HG03108 (cell line): ENCODE data around the gene NR2C2.
A peak's percentile ranks its signal among the peaks of the same experiment; 100 is the strongest.
"Not testable (repeated sequence)": the region's sequence is repeated elsewhere in the genome, so short reads cannot be mapped to it uniquely, and the experiment has no call there.

Source experiments
- ATAC-seq: cut with Tn5 transposase; IDR thresholded peaks from one replicate; pipeline ENCODE4 v1.9.1; 2021; ENCODE audit warnings: moderate library complexity; ENCODE audit not compliant: unreplicated experiment

Gene NR2C2

DNA sequence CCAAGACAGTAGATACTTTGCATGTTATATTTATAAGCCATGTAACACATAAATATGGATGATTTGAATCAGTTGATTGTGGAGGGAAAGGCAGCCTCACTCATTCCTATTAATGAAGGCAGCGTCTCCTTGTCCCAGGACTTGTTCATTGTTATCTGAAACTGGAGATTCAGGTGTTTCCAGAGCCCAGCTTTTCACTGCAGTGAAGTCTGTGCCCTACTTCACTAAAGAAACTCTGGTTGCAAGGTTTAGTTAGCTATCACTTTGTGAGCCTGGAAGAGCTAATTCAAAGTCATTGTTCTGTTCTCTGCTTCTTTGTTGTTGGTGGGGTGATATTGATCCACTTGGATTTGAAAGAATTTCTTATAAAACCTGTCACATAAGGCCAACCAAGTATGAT is 9.8 kb downstream of the NR2C2 start:
- ATAC-seq, result no peak

DNA sequence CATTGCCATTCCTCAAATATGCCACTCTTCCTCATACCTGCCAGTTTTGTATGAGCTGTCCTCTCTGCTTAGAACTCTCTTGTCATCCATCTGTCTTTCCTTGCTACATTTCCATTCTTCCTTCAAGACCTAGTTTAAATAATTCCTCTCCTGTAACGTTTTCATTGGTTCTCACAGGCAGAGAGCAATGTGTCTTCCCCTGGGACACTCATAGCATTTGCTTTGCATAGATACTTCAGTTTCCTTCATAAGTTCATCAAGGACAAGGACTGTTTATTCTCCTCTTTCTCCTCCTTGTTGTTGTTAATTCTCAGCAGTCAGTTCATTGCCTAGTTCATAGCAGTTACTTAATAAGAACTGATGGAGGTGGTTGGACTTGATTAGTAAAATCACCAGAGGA is 10.5 kb downstream of the NR2C2 start:
- ATAC-seq, result no peak

DNA sequence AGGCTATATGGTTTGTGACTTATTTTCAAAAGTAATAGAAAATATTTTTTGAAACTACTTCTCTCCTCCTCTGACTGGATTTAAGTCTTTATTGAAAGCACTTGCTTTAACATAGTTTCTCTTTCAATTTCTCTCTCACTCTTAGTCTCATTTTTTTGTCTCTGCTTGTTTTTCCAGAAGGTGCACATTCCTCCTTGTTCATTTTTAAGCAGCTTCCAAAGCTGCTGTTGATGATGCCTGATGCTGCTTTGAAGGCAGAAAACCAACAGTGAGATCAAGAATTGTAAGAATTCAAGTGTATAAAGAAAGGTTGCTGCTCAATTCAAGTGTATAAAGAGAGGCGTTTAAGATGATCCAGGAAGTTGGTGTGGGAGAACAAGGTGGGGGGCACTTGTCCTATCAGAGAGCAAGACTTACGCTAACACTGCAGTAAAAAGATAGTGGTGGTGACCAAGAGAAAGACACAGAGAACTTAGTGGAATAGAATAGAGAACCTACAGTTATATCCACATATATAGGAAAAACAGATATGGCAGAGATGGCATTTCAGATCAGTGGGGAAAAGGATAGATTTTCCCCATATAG is 12.1 kb downstream of the NR2C2 start:
- peak; percentile 48 for ATAC-seq

DNA sequence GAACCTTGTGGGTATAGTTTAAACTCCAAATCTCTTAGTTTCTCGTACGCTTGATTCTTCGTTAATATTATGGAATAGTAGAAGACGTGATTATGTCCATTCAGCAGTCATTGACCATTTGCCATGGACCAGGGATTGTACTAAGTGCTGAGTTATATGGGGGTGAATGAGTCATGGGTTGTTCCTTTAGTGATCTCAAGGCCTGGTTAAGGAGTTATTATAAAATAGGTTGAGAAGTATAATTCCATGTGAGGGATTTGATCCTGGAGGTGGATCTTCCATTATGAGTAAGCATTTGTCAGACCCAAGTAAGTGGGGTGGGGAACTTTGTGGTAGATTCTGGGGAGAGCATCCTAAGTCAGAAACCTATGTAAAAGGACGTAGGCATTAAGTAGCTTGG is 15.4 kb downstream of the NR2C2 start:
- no peak for ATAC-seq

DNA sequence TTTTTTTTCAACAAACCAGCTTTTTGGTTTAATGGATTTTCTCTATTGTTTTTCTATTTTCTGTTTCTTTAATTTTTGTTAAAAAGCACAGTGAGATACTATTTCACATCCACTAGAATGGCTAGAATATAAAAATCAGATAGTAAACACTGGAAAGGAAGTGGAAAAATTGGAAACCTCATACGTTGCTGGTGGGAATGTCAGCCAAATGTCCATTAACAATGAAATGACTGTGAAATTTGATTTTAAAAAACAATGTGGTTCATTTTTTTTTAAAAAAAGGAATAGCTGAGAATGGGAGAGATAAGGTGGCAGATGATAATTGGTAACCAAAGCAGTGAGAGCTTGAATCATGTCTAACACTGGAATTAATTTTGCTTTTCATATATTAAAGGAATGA is 19.9 kb downstream of the NR2C2 start:
- ATAC-seq, result no peak

DNA sequence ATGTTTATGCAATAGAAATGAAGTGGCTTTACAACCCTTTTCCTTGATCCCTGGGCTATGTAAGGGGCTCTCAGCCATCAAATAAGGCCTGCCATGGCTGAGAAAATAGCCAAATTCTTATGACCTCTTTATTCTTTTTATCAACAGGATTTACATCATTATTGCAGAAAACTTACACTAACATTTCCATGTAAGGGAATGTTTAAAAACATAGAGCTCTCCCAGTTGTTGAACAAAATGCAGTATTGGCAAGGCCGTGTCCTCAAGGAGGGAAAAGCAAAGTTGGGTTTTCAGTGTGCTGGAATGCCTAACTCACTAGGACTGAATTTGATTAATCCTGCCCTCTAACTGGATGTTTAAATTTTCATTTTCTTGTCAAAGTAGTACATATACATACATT is 22.3 kb downstream of the NR2C2 start:
- no peak for ATAC-seq

DNA sequence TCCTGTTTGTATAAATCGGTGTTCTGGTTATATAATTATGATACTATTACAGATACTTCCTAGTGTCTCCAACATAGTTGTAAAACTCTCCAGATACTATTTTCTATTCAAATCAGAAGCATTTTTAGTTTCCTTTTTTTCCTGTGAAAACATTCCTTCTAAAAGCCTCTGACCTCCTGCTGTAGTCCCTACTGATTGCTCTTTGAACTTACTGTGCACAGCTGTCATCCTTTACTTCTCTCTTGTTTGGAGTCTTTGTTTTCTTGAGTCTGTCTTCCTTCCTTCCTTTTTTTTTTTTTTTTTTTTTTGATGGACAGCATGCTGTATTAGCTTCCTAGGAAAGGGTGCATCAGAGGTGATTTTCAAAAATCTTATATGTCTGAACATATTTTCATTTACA is 28.9 kb downstream of the NR2C2 start:
- ATAC-seq, result no peak

DNA sequence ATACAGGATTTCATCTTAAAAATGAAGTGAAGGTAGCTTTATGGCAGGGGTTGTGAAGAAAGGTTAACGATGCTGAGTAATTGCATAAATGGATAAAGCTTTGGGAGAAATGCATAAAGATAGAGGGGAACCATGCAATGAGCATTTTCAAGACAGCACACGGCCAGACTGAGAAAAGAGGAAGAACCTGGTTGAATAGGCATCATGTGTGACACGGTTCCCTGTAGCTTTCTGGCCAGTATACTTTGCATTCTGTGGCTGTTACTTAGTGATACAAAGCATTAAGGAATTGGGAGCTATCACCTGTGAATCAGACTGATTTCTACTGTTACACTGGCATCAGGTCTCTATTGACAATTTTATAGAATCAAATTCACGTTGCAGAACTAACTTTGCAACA is 33.3 kb downstream of the NR2C2 start:
- no peak for ATAC-seq

DNA sequence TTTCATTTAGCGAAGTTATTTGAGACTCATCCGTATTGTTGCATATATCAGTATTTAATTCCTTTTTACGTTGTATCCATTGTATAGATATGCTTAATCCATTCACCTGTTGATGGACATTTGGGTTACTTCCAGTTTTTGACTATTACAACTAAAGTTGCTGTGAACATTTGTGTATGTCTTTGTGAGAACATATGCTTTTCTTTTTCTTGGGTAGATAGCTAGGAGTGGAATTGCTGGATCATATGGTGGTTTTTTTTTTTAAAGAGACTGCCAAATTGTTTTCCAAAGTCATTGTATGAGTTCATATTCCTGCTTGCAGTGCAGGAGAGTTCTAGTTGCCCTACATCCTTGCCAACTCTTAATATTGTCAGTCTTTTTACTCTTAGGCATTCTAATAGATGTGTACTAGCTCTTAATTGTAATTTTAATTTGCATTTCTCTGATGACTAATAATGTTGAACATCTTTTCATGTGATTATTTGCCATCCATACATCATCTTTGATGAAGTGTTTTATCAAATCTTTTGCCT is 37.3 kb downstream of the NR2C2 start:
- ATAC-seq, result no peak

DNA sequence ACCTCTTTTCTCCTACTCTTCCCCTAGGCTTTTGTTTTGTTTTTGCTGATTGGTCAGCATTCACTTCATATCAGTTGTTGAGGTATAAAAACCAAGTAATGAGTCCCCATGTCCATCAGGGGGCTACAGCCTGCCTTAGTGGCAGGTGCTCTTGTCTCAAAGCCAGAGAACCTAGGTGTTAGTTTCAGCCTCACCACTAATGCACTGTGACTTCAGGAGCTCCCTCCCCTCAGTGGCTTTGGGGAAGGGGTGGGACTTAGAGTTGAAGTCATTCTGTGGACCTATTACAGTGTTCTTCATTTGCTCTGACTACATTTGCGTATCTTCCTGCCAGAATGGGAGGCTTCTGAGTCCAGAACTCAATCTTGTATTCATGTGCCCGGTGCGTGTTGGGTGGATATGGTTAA is 41.6 kb downstream of the NR2C2 start:
- ATAC-seq, result peak; percentile 100

DNA sequence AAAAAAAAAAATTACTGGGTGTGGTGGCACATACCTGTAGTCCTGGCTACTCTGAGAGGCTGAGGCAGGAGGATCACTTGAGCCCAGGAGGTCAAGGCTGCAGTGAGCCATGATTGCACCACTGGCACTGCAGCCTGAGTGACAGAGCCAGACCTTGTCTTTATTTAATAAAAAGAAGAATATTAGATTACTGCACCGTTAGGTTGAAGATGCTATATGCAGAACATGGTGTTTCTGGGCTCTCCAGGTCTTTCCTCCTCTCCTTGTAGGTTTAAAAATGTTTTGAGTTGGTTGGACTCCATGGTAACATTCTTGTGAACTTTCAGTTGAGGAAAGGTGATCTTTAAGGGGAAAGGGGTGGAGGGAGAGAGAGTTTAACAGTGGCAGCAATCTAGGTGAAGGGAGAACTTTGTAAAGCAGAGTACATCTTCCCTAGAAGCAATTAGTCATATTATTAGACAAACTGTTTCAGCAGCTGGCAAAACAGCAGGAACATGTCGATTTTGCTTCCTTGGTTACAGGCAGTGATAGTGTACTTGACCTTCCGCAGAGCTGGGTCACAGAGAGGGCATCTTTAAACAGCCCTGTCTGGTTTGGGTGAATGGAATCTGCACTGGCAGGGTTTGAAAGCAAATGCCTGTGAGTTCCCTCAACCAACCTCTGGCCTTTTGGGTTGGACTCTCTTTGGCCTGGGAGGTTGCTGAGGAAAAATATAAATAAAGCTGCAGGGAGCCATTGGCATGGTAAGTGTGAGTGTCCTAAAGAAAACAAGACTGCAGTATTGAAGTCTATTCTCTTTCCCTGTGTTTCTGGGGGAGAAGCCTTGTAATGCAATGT is 42.8 kb downstream of the NR2C2 start:
- ATAC-seq, result no peak

DNA sequence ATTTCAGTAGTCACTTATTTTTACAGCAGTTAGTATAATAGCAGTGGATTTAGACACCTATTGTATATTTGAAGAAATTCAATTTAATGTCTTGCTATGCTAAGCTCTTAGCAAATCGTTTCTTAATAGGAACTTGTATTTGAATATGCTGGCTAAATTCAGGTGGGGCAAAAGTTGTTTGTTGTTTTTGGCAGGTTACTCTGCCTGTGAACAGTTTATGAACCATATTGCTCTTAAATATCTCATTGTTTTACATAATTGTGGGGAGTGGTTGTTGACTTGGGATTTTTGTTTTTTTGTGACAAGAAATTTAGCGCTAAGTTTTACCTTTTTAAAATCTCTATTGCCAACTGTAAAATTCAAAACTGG is 43.4 kb downstream of the NR2C2 start:
- ATAC-seq, result no peak

DNA sequence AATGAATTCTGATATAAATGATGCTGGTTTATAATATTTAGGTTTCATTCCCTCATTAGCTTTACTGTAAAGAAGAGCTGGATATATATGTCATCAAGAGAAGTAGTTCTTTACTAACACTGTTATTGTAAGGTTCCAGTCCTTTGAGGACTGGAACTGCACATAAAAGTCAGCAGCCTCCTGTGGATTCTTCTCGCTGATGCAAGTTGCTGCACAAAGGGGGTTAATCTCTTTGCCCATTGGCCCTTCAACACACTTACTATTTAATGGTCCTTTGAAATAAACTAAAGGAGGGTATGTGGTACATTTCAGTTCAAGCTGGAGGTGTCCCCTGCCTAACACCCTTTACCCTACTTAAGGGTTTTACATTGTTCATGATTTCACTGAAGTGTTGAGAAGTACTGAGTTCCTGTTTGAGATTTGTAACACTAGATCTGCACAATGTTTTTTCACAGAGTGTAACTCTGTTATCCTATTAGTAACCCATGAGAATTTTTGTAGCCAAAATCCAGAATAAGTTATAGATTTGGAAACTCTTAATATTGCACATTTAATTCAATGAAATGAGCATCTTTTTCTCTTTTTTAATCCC is 43.9 kb downstream of the NR2C2 start:
- no peak for ATAC-seq

DNA sequence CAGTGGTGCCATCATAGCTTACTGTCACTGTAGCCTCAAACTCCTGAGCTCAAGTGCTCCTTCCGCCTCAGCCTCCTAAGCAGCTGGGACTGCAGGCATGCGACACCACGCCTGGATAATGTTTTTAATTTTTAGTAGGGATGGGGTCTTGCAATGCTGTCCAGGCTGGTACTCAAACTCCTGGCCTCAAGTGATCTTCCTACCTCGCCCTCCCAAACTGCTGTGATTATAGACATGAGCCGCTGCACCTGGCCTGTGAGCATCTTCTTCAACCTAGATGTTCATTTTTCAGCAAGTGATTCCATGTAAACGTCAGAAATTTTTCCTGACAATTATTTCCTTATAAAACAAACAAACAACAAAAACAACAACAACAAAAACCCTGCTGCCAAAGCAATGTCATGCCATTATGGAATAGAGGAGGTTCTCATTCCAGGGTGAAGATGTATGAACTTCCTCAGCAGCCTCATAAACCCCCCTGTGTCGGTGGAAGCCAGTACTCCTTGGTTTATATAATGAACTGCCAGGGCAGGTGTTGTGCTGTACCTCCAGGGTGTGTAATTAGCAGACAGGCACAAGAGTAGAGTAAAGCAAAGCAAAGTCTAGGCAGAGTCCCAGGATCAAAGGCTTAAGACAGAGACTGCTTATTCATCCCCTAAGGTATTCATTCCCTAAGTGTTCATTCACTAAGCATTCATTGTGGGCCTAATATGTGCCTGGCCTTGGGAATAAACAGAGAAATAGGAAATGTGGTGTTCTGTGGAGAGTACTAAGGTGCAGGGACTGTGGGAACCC is 44.6 kb downstream of the NR2C2 start:
- ATAC-seq, result no peak

DNA sequence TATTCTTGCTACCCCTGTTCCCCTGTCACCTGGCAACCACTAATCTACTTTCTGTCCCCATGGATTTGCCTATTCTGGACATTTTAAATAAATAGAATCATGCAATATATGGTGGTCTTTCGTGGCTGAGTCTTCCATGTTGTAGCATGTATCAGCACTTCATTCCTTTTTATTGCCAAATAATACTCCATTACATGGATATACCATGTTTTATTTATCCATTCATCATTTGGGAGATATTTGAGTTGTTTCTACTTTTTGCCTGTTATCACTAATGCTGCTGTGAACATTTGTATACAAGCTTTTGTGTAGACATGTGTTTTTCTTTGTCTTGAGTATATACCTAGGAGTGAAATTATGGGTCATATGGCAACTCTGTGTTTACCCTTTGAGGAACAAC is 50.6 kb downstream of the NR2C2 start:
- ATAC-seq, result no peak

DNA sequence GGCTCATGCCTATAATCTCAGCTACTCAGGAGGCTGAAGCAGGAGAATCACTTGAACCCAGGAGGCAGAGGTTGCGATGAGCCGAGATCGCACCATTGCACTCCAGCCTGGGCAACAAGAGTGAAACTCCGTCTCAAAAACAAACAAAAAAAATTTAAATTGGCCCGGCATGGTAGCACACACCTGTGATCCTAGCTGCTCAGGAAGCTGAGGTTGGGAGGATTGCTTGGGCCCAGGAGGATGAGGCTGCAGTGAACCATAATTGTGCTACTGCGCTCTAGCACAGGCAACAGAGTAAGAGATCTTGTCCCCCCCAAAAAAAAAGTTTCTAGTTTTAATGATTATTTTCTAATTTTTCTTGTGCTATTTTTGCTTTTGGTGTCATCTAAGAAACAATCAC is 51.8 kb downstream of the NR2C2 start:
- not testable (repeated sequence) for ATAC-seq

DNA sequence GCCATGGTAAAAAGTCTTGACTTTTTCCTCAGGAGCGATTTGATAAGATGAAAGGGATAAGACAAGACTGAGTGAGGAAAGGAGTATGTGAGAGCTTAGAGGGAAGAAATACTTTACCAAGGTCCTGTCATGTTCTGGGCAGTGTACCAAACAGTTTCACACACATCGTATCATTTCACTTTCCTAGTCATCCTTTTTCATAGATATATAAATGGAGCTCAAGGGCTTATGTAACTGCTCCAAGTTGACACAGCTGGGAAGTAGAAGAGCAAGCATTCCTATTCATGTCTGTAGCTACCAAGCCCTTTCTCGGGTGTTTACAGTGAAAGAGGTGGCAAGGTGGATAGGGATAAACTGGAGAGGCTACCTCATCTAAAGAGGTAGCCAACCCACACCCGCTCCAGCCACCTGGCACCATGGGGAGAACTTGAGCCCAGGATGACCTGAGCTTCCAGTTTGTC is 60.3 kb downstream of the NR2C2 start:
- ATAC-seq, result no peak

DNA sequence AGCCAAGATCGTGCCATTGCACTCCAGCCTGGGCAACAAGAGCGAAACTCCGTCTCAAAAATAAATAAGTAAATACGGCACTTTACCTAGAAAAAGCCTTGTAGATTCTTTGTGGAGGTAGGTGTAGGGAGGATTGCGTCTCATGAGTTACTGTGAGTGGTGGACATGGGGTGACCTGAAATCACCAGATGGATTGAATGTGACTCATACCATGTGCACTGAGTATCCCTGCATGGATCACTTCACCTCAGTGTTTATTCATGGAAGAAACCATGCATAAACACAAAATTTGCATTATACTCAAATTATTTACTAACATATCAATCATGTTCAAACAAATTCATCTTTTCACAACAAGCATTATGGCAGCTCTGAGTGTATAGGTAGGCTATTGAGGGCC is 61.8 kb downstream of the NR2C2 start:
- ATAC-seq, result no peak

DNA sequence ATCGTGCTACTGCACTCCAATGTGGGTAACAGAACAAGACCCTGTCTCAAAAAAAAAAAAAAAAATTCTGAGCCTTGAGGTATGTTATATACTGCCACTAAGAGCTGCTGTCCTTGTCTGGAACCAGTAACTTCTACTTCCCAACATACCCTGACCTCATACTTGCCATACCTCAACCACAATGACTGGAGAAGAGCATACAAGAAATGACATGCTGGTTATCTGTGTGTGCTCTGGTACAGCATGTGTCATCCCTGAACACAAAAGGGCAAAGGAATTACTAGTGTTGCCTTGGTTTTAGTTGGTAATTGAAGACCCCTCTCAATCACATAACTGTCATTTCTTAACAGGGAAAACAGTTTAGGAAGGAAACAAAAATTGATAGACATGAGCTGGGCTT is 63.3 kb downstream of the NR2C2 start:
- no peak for ATAC-seq

DNA sequence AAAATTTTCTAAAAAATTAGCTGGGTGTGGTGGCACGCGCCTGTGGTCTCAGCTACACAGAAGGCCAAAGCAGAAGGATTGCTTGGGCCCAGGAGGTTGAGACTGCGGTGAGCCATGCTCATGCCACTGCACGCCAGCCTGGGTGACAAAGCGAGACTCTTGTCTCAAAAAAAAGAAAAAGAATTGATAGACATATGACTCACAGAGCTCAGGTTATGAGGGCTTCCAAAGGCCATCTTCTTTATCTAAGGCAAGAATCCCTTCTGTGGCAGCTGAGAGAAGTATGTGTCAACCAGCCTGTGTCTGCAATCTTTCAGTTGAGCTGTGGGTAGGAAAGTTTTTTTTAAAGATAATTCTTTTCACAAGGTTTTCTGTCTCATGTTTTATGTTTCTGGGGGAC is 63.8 kb downstream of the NR2C2 start:
- no peak for ATAC-seq

DNA sequence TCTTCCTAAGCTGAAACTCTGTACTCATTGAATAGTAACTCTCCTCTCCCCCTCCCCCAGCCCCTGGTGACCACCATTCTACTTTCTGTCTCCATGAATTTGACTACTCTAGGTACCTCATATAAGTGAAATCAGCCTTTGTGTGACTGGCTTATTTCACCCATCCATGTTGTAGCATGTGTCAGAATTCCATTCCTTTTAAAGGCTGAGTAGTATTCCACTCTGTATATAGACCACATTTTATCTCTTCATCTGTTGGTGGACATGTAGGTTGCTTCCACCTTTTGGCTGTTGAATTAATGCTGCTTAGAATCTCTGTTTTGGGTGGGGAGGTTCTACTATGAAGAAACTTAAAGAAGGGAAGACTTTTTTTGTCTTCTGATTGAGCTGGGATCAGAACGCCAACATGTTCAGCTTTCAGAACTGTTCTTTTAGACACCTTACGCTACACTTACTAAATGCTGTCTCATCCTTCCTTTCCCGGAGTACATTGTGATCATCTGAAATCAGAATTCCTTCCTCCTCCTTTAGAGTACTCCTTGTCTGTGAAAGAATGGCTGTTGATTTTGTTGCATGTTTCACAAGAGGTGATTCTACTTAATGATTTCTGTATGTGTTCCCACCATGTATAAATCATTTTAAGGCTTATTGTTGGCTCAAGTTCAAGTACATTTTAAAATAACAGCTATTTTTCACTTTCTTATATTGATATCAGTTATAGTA is 67.4 kb downstream of the NR2C2 start:
- ATAC-seq, result no peak
